ENCODE data around the gene SPATA3. TPM values are rescaled to one million over a fixed set of nuclear protein-coding genes. Genes with fewer than 3 reads are reported as not detected.

The SPATA3 gene
- total and polyA plus RNA-seq, 2 of the 8 experiments (the other 6 are each of a cell fraction or from before 2014, with no cell fraction given), result not detected

- H3K9me3 ChIP-seq (ENCODE audit: insufficient read depth in 2 of 2, low read depth in 1 of 2, low read length in 1 of 2), result no peaks in the 10 kb centered on the region; a peak in 1 of 4 replicates
- no peak for DNase-seq (ENCODE audit: low read depth in 1 of 2, low spot score in 2 of 2)
- H2BK12ac ChIP-seq (ENCODE audit: low read depth, low read length), result no peak overlapping the region
- H2BK120ac ChIP-seq (replicated peaks; ENCODE audit: low read depth, low read length), result no peak overlapping the region
- no peaks in the 10 kb centered on the region for H3K79me2 ChIP-seq (ENCODE audit: control insufficient read depth in 1 of 2, insufficient read depth in 2 of 2, low read length in 2 of 2)
- no peak overlapping the region for H4K5ac ChIP-seq (ENCODE audit: insufficient read length, low read depth, low read length)
- H3K27me3 ChIP-seq (replicated peaks in 1 of 4; ENCODE audit: control insufficient read depth in 3 of 4, extremely low read depth in 1 of 4, insufficient read depth in 3 of 4, low read length in 3 of 4), result no peaks in the 10 kb centered on the region
- no peak overlapping the region for H3K56ac ChIP-seq (replicated peaks; ENCODE audit: insufficient read length, low read depth, low read length)
- no peak overlapping the region for H4K8ac ChIP-seq (ENCODE audit: extremely low read depth, insufficient read depth, low read length)
- H3K9ac ChIP-seq (replicated peaks in 1 of 4; ENCODE audit: extremely low read depth in 1 of 4, low read depth in 3 of 4, low read length in 3 of 4), result no peak overlapping the region
- CTCF ChIA-PET (ENCODE audit: partially characterized antibody), result interaction anchor here (0.9 to 1.5 kb wide), 3 partner anchors 15 to 67 kb away, joined by 3 to 6 read pairs (median 4); no protein-coding TSS in a partner anchor
- no peak overlapping the region for H3K4ac ChIP-seq (replicated peaks; ENCODE audit: insufficient read length, low read depth, low read length)
- 96% methylated on average over 2 of the region's 2 CpGs; no CpG with 5 or more reads in 1 of the 2 experiments for WGBS, 2 experiments (ENCODE audit: extremely low coverage in 1 of 2, insufficient coverage in 1 of 2, insufficient read length in 1 of 2, insufficient replicate concordance in 2 of 2, low coverage in 1 of 2, low lambda C conversion rate in 2 of 2, missing lambda C conversion rate in 1 of 2)
- POLR2A ChIA-PET (ENCODE audit: partially characterized antibody), result no interaction called here
- H3K14ac ChIP-seq (ENCODE audit: insufficient read length), result no peak overlapping the region
- no peak overlapping the region for H3K27ac ChIP-seq (ENCODE audit: low read depth, low read length)
- no peak overlapping the region for H3K23ac ChIP-seq (ENCODE audit: insufficient read length)
- H2AFZ ChIP-seq (ENCODE audit: low read length), result no peak overlapping the region
- FAIRE-seq, result no peak
- H4K20me1 ChIP-seq (replicated peaks in 1 of 2; ENCODE audit: control insufficient read depth in 1 of 2, insufficient read depth in 2 of 2, low read length in 2 of 2), result no peaks in the 10 kb centered on the region
- H3K4me1 ChIP-seq (replicated peaks in 1 of 4; ENCODE audit: control insufficient read depth in 3 of 4, insufficient read depth in 4 of 4, low read length in 3 of 4), result peaks cover 0 to 2% (median 0%) of the 10 kb centered on the region in 4 experiments; a peak in 1 of 7 replicates
- H3K4me2 ChIP-seq (ENCODE audit: insufficient read depth in 1 of 2, low read depth in 2 of 2, low read length in 2 of 2), result no peak overlapping the region
- H4K91ac ChIP-seq (replicated peaks; ENCODE audit: insufficient read length, low read length), result no peak overlapping the region
- H3K79me1 ChIP-seq (ENCODE audit: low read depth, low read length), result no peaks in the 10 kb centered on the region
- no peak overlapping the region for H2BK5ac ChIP-seq (ENCODE audit: low read depth, low read length)
- no peak overlapping the region for H3K4me3 ChIP-seq (ENCODE audit: extremely low read depth in 1 of 4, insufficient read depth in 2 of 4, low read depth in 3 of 4, low read length in 4 of 4)
- no peaks in the 10 kb centered on the region for H3K23me2 ChIP-seq (ENCODE audit: low read depth, low read length)
- no peak overlapping the region for H3K18ac ChIP-seq (ENCODE audit: extremely low read depth, low read length)
- no peaks in the 10 kb centered on the region for H3K36me3 ChIP-seq (ENCODE audit: control insufficient read depth in 2 of 4, insufficient read depth in 4 of 4, low read length in 3 of 4)
- no peak overlapping the region for H2BK15ac ChIP-seq (ENCODE audit: low read length)
- H2AK5ac ChIP-seq (ENCODE audit: low read depth, low read length), result no peak overlapping the region
- no peak overlapping the region for H2BK20ac ChIP-seq (ENCODE audit: low read length)
- TF ChIP-seq TBP (IDR thresholded peaks at IDR 0.05; ENCODE audit: low read depth, low read length), result no peak
- TF ChIP-seq BCL11A (IDR thresholded peaks at IDR 0.05; ENCODE audit: low read depth in 2 of 2, low read length in 2 of 2), result no peak
- no peak for TF ChIP-seq JUN (IDR thresholded peaks at IDR 0.05; ENCODE audit: low read depth, low read length)
Observed at GRCh38 chr2:230969659-230970015, 26.3 kb upstream of the SPATA3 start.
